Hematopoietic multipotent progenitor cell treated with erythropoietin and hydrocortisone succinate and interleukin-3 and kit ligand, for 15 days (in vitro differentiated cells): ENCODE data around the gene UNC5C.

ENCODE experiments used
- DNase-seq: peaks from one replicate; pipeline ENCODE4 v3.0.0-alpha.2; 2015; ENCODE audit warnings: low spot score

The UNC5C gene

GRCh38 chr4:95522682-95523530, 25.9 kb downstream of the UNC5C start:
- DNase-seq = no peak

GRCh38 chr4:95517576-95518345, 31.0 kb downstream of the UNC5C start:
- no peak for DNase-seq

- DNase-seq = no peak
These were observed 32.2 kb downstream of the UNC5C start for GRCh38 chr4:95516528-95517017.

- DNase-seq = no peak
These were observed 33.2 kb downstream of the UNC5C start for GRCh38 chr4:95515589-95515988.

GRCh38 chr4:95513022-95513421, 35.8 kb downstream of the UNC5C start:
- no peak for DNase-seq

GRCh38 chr4:95511477-95511876, 37.3 kb downstream of the UNC5C start:
- no peak for DNase-seq

- no peak for DNase-seq
These were observed 37.9 kb downstream of the UNC5C start for GRCh38 chr4:95510877-95511276.

- no peak for DNase-seq
These were observed 38.6 kb downstream of the UNC5C start for GRCh38 chr4:95510145-95510544.

GRCh38 chr4:95508421-95508820, 40.4 kb downstream of the UNC5C start:
- no peak for DNase-seq

GRCh38 chr4:95507561-95507960, 41.2 kb downstream of the UNC5C start:
- DNase-seq = no peak

GRCh38 chr4:95507147-95507546, 41.6 kb downstream of the UNC5C start:
- DNase-seq = no peak

- DNase-seq = no peak
These were observed 42.5 kb downstream of the UNC5C start for GRCh38 chr4:95506264-95506663.

- no peak for DNase-seq
These were observed 43.0 kb downstream of the UNC5C start for GRCh38 chr4:95505799-95506198.

GRCh38 chr4:95505151-95505550, 43.6 kb downstream of the UNC5C start:
- DNase-seq = no peak

GRCh38 chr4:95504501-95504900, 44.3 kb downstream of the UNC5C start:
- DNase-seq = no peak

- no peak for DNase-seq
These were observed 48.4 kb downstream of the UNC5C start for GRCh38 chr4:95500361-95500760.

- no peak for DNase-seq
These were observed 49.5 kb downstream of the UNC5C start for GRCh38 chr4:95499291-95499696.

GRCh38 chr4:95494186-95494585, 54.6 kb downstream of the UNC5C start:
- no peak for DNase-seq

GRCh38 chr4:95478679-95479078, 70.1 kb downstream of the UNC5C start:
- DNase-seq = no peak

GRCh38 chr4:95476121-95476520, 72.7 kb downstream of the UNC5C start:
- DNase-seq = no peak

- no peak for DNase-seq
These were observed 76.2 kb downstream of the UNC5C start for GRCh38 chr4:95472534-95472933.

GRCh38 chr4:95470622-95471021, 78.2 kb downstream of the UNC5C start:
- no peak for DNase-seq

- DNase-seq = no peak
These were observed 79.2 kb downstream of the UNC5C start for GRCh38 chr4:95469617-95470016.
